Measurements from ENCODE around the gene ZBTB46. TPM values are rescaled to one million over a fixed set of nuclear protein-coding genes. Genes with fewer than 3 reads are reported as not detected.

ZBTB46 gene
- total RNA-seq, 2 experiments from 2014 or later = 0.67 to 1.3 TPM

DNA sequence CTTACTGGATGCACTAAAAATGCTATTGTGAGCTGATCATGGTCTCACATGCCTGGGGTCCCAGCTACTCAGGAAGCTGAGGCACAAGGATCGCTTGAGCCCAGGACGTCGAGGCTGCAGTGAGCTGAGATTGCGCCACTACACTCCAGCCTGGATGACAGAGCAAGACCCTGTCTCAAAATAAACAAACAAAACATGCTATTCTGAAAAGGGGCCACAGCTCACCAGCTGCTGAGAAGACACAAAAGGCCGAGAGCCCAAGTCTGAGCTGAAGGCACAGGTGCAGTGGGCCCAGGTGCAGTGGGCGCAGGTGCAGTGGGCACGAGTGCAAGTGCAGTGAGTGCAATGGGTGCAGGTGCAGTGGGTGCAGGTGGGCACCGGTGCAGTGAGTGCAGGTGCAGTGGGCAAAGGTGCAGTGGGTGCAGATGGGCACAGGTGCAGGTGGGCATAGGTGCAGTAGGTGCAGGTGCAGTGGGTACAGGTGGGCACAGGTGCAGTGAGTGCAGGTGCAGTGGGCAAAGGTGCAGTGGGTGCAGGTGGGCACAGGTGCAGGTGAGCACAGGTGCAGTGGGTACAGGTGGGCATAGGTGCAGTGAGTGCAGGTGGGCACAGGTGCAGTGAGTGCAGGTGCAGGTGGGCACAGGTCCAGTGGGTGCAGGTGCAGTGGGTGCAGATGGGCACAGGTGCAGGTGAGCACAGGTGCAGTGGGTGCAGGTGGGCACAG is 16.0 kb downstream of the ZBTB46 start:
- Histone ChIP-seq H3K36me3 (ENCODE audit: insufficient read depth, low read length) (no peaks in the 10 kb centered on the region), H2AFZ (ENCODE audit: low read length) (no peak overlapping the region), H3K9me2 (ENCODE audit: insufficient read depth, low read length) (no peaks in the 10 kb centered on the region), H4K20me1 (ENCODE audit: insufficient read depth, low read length) (no peaks in the 10 kb centered on the region), H3K4me3 (ENCODE audit: low read depth, low read length, poor library complexity, severe bottlenecking) (no peak overlapping the region), H3K4me2 (ENCODE audit: low read length) (no peak overlapping the region), H3K4me1 (ENCODE audit: insufficient read depth, low read length, poor library complexity, severe bottlenecking) (no peaks in the 10 kb centered on the region), H3K9me3 (ENCODE audit: low read length) (no peaks in the 10 kb centered on the region), H3K27ac (ENCODE audit: low read depth, low read length, poor library complexity, severe bottlenecking) (no peak overlapping the region), H3K79me2 (ENCODE audit: insufficient read depth, low read depth, low read length) (no peaks in the 10 kb centered on the region)
- POLR2A ChIA-PET = no interaction called here
- intact Hi-C loops (cut with micrococcal nuclease; ENCODE audit: unreplicated experiment) = no loop called here
- TF ChIP-seq EZH2phosphoT487 (IDR thresholded peaks at IDR 0.05; ENCODE audit: borderline replicate concordance, low read depth, low read length) (no peak), CTCF (conservative IDR thresholded peaks at IDR 0.05; ENCODE audit: low read length) (no peak)
- DNase-seq (ENCODE audit: low spot score) = no peak
- BruUV-seq (replicated peaks) = no TSS peak
- CTCF ChIA-PET (ENCODE audit: unreplicated experiment) = no interaction called here

- Histone ChIP-seq H3K9me3 (ENCODE audit: low read length) (no peaks in the 10 kb centered on the region), H3K4me2 (ENCODE audit: low read length) (no peak overlapping the region), H3K27ac (ENCODE audit: low read depth, low read length, poor library complexity, severe bottlenecking) (no peak overlapping the region), H3K79me2 (ENCODE audit: insufficient read depth, low read depth, low read length) (no peaks in the 10 kb centered on the region), H4K20me1 (ENCODE audit: insufficient read depth, low read length) (no peaks in the 10 kb centered on the region), H3K36me3 (ENCODE audit: insufficient read depth, low read length) (no peaks in the 10 kb centered on the region), H3K9me2 (ENCODE audit: insufficient read depth, low read length) (no peaks in the 10 kb centered on the region), H3K4me3 (ENCODE audit: low read depth, low read length, poor library complexity, severe bottlenecking) (no peak overlapping the region), H3K4me1 (ENCODE audit: insufficient read depth, low read length, poor library complexity, severe bottlenecking) (no peaks in the 10 kb centered on the region), H2AFZ (ENCODE audit: low read length) (no peak overlapping the region)
- ChIA-PET CTCF (ENCODE audit: unreplicated experiment) (no interaction called here), POLR2A (no interaction called here)
- intact Hi-C loops (cut with micrococcal nuclease; ENCODE audit: unreplicated experiment) = no loop called here
- no TSS peak for BruUV-seq (replicated peaks)
- no peak for DNase-seq (ENCODE audit: low spot score)
- no peak for TF ChIP-seq CTCF (conservative IDR thresholded peaks at IDR 0.05; ENCODE audit: low read length)
- TF ChIP-seq EZH2phosphoT487 (IDR thresholded peaks at IDR 0.05; ENCODE audit: borderline replicate concordance, low read depth, low read length) = no peak
These were observed 19.6 kb downstream of the ZBTB46 start for GRCh38 chr20:63811491-63811875.

DNA sequence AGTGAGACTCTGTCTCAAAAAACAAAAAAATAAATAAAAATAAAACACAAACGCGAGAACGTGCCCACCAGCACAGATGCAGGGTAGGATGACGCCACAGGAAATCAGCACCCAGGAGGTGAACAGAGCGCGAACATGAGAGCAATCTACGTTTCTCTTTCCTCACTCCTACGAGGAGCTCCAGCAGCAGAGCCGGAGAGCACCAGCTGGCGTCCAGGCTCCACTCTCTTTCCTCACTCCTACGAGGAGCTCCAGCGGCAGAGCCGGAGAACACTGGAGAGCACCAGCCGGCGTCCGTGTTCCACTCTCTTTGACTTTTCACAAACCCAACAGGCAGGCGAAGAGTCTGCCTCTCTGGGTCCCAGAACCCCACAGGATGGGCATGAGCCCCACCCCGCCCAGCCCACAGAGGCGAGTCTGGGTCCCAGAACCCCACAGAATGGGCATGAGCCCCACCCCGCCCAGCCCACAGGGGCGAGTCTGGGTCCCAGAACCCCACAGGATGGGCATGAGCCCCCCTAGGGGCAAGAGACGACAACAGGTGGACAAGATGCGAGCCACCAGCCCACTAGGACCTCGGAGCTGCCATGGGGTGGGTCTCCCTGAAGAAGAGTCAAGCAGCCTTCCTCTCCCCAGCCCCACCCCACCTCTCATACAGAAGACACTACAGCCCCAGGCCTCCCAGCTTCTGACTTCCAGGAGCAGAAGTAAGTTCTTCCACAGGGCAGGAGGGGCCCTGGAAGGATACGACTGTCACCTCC is 20.2 kb downstream of the ZBTB46 start:
- H3K4me1 ChIP-seq (ENCODE audit: insufficient read depth, low read length, poor library complexity, severe bottlenecking) = no peaks in the 10 kb centered on the region
- no peak overlapping the region for H3K27ac ChIP-seq (ENCODE audit: low read depth, low read length, poor library complexity, severe bottlenecking)
- no peak for DNase-seq (ENCODE audit: low spot score)
- no peak overlapping the region for H3K4me3 ChIP-seq (ENCODE audit: low read depth, low read length, poor library complexity, severe bottlenecking)
- no peak for TF ChIP-seq EZH2phosphoT487 (IDR thresholded peaks at IDR 0.05; ENCODE audit: borderline replicate concordance, low read depth, low read length)
- no peak for TF ChIP-seq CTCF (conservative IDR thresholded peaks at IDR 0.05; ENCODE audit: low read length)
- H4K20me1 ChIP-seq (ENCODE audit: insufficient read depth, low read length) = no peaks in the 10 kb centered on the region
- no peaks in the 10 kb centered on the region for H3K79me2 ChIP-seq (ENCODE audit: insufficient read depth, low read depth, low read length)
- intact Hi-C loops (cut with micrococcal nuclease; ENCODE audit: unreplicated experiment) = no loop called here
- H3K9me3 ChIP-seq (ENCODE audit: low read length) = no peaks in the 10 kb centered on the region
- no peaks in the 10 kb centered on the region for H3K9me2 ChIP-seq (ENCODE audit: insufficient read depth, low read length)
- no peak overlapping the region for H2AFZ ChIP-seq (ENCODE audit: low read length)
- no TSS peak for BruUV-seq (replicated peaks)
- POLR2A ChIA-PET = interaction anchor here (1.2 kb wide), 1 partner anchor 20 kb away, joined by 4 read pairs; no protein-coding TSS in a partner anchor
- CTCF ChIA-PET (ENCODE audit: unreplicated experiment) = no interaction called here
- H3K36me3 ChIP-seq (ENCODE audit: insufficient read depth, low read length) = no peaks in the 10 kb centered on the region
- H3K4me2 ChIP-seq (ENCODE audit: low read length) = no peak overlapping the region

Data from OCI-LY7 (cell line).